ENCODE data around the gene OCEL1.

DNA sequence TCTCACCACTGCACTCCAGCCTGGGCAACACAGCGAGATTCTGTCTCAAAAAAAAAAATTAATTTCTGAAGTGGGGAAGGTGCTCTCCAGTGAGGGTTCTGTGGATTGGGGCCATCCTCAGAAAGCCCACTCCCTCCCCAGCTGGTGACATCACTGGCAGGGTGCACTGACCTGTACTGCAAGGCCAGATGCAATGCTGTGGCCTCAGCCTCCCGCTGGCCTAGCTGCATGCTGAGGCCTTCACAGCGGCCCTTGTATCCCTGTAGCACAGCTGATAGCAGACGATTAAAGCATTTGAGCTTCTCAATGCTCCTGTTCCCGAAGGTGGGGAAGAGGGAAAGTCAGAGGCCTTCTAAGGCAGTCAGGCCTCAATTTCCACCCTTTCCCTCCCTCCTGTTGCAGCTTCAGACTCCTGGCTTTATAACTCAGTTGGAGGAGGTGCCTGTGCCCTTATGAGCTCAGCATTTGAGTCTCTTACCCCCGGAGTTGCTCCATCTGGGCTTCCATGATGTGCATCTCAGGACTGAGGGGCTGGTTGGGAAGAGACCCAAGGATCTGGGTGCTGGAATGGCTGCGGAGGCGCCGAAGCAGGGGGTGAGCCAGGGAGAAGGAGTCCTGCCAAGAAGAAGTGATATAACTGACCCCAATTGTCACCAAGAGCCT, 33.2 kb downstream of the OCEL1 start:
- no peak for TF ChIP-seq EZH2phosphoT487 (IDR thresholded peaks at IDR 0.05; ENCODE audit: low read length)
- TF ChIP-seq, protein P1, sequence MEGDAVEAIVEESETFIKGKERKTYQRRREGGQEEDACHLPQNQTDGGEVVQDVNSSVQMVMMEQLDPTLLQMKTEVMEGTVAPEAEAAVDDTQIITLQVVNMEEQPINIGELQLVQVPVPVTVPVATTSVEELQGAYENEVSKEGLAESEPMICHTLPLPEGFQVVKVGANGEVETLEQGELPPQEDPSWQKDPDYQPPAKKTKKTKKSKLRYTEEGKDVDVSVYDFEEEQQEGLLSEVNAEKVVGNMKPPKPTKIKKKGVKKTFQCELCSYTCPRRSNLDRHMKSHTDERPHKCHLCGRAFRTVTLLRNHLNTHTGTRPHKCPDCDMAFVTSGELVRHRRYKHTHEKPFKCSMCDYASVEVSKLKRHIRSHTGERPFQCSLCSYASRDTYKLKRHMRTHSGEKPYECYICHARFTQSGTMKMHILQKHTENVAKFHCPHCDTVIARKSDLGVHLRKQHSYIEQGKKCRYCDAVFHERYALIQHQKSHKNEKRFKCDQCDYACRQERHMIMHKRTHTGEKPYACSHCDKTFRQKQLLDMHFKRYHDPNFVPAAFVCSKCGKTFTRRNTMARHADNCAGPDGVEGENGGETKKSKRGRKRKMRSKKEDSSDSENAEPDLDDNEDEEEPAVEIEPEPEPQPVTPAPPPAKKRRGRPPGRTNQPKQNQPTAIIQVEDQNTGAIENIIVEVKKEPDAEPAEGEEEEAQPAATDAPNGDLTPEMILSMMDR (IDR thresholded peaks at IDR 0.05; ENCODE audit: low read length): no peak

Data from MM.1S (cell line).